ENCODE data around the gene TMEM161B. TPM values are rescaled to one million over a fixed set of nuclear protein-coding genes. Genes with fewer than 3 reads are reported as not detected.

TMEM161B gene
- total RNA-seq, 1 donor from 2014 or later: 10.6 TPM

- Mint-ChIP-seq H3K36me3 (ENCODE audit: low read depth, unreplicated experiment) (no peaks in the 10 kb centered on the region), H3K4me3 (ENCODE audit: unreplicated experiment) (no peak overlapping the region), H3K27me3 (ENCODE audit: unreplicated experiment) (peaks cover 1% of the 10 kb centered on the region), H3K4me1 (ENCODE audit: unreplicated experiment) (no peaks in the 10 kb centered on the region), H3K27ac (ENCODE audit: unreplicated experiment) (no peak overlapping the region), H3K9me3 (ENCODE audit: unreplicated experiment) (no peaks in the 10 kb centered on the region)
- DNase-seq (ENCODE audit: low spot score): no peak
- no peak for TF ChIP-seq CTCF (IDR thresholded peaks at IDR 0.05; ENCODE audit: unreplicated experiment)
Observed at GRCh38 chr5:88287846-88288527, 19.3 kb upstream of the TMEM161B start.

DNA sequence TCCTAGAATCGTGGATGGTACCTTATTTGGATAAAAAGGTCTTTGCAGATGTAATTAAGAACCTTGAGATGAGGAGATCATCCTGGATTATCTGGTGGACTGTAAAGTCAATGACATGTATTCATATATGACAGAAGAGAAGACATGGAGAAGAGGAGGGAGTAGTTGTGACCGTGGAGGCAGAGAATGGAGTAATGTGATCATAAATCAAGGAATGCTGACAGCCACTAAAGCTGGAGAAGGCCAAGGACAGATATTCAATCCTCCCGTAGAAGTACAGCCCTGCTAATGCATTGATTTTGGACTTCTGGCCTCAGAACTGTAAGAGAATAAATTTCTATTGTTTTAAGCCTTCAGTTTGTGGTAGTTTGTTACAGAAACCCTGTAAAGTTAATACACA, 18.7 kb upstream of the TMEM161B start:
- Mint-ChIP-seq H3K27ac (ENCODE audit: unreplicated experiment) (no peak overlapping the region), H3K27me3 (ENCODE audit: unreplicated experiment) (peaks cover 1% of the 10 kb centered on the region)

GRCh38 chr5:88283690-88284089, 15.0 kb upstream of the TMEM161B start:
- no peak overlapping the region for H3K4me3 Mint-ChIP-seq (ENCODE audit: unreplicated experiment)

More for the DNA sequence above, 18.7 kb upstream of the TMEM161B start:
- Mint-ChIP-seq H3K4me1 (ENCODE audit: unreplicated experiment) (no peaks in the 10 kb centered on the region), H3K4me3 (ENCODE audit: unreplicated experiment) (no peak overlapping the region), H3K36me3 (ENCODE audit: low read depth, unreplicated experiment) (no peaks in the 10 kb centered on the region), H3K9me3 (ENCODE audit: unreplicated experiment) (no peaks in the 10 kb centered on the region)
- DNase-seq (ENCODE audit: low spot score): no peak
- no peak for TF ChIP-seq CTCF (IDR thresholded peaks at IDR 0.05; ENCODE audit: unreplicated experiment)

DNA sequence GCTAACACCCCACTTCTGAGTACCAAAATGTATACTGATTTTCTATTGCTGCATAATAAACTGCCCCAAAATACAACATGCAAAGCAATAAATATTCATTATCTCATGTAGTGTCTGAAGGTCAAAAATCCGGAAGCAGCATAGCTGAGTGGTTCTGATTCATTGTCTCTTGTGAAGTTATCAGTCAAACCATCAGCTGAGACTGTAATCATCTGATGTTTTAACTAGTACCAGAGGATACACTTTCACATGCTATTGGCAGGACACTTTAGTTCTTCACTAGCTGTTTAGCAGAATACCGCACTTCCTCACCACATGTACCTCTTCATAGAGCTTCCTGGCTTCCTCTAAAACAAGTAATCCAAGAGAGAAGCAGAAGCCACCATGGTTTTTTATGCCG, 12.7 kb upstream of the TMEM161B start:
- H3K9me3 Mint-ChIP-seq (ENCODE audit: unreplicated experiment): no peaks in the 10 kb centered on the region
- peaks cover under 1% of the 10 kb centered on the region for H3K27me3 Mint-ChIP-seq (ENCODE audit: unreplicated experiment)
- H3K4me3 Mint-ChIP-seq (ENCODE audit: unreplicated experiment): no peak overlapping the region
- no peaks in the 10 kb centered on the region for H3K36me3 Mint-ChIP-seq (ENCODE audit: low read depth, unreplicated experiment)
- H3K4me1 Mint-ChIP-seq (ENCODE audit: unreplicated experiment): no peaks in the 10 kb centered on the region
- no peak for TF ChIP-seq CTCF (IDR thresholded peaks at IDR 0.05; ENCODE audit: unreplicated experiment)
- DNase-seq (ENCODE audit: low spot score): no peak
- no peak overlapping the region for H3K27ac Mint-ChIP-seq (ENCODE audit: unreplicated experiment)

More at GRCh38 chr5:88283690-88284089, 15.0 kb upstream of the TMEM161B start:
- no peak for TF ChIP-seq CTCF (IDR thresholded peaks at IDR 0.05; ENCODE audit: unreplicated experiment)
- Mint-ChIP-seq H3K9me3 (ENCODE audit: unreplicated experiment) (no peaks in the 10 kb centered on the region), H3K36me3 (ENCODE audit: low read depth, unreplicated experiment) (no peaks in the 10 kb centered on the region), H3K27me3 (ENCODE audit: unreplicated experiment) (peaks cover 1% of the 10 kb centered on the region), H3K4me1 (ENCODE audit: unreplicated experiment) (no peaks in the 10 kb centered on the region), H3K27ac (ENCODE audit: unreplicated experiment) (no peak overlapping the region)
- no peak for DNase-seq (ENCODE audit: low spot score)

DNA sequence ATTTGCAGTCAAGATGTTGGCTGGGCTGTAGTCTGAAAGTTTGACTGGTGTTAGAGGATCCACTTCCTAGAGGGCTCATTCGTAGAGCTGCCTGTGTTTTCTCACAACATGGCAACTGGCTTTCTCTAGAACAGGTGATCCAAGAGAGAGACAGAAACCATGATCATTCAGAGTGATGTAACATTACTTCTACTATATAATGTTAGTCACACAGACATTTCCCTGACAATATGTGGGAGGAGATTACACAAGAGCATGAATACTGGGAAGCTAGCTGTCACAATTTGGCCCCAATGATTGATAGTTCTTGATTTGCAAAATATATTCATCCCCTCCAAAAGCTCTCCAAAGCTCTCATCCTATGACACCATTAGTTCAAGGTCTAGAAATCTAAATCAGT, 10.9 kb upstream of the TMEM161B start:
- Mint-ChIP-seq H3K4me3 (ENCODE audit: unreplicated experiment) (no peak overlapping the region), H3K4me1 (ENCODE audit: unreplicated experiment) (no peaks in the 10 kb centered on the region), H3K36me3 (ENCODE audit: low read depth, unreplicated experiment) (no peaks in the 10 kb centered on the region), H3K9me3 (ENCODE audit: unreplicated experiment) (no peaks in the 10 kb centered on the region), H3K27me3 (ENCODE audit: unreplicated experiment) (no peaks in the 10 kb centered on the region), H3K27ac (ENCODE audit: unreplicated experiment) (no peak overlapping the region)
- no peak for TF ChIP-seq CTCF (IDR thresholded peaks at IDR 0.05; ENCODE audit: unreplicated experiment)
- no peak for DNase-seq (ENCODE audit: low spot score)
